Hematopoietic multipotent progenitor cell treated with erythropoietin and hydrocortisone succinate and interleukin-3 and kit ligand, for 15 days (in vitro differentiated cells): ENCODE measurements around the gene TGFBR3L.
"Not testable (repeated sequence)": the region's sequence is repeated elsewhere in the genome, so short reads cannot be mapped to it uniquely, and the experiment has no call there.

Experiments
- DNase-seq: peaks from one replicate; pipeline ENCODE4 v3.0.0-alpha.2; 2015; ENCODE audit warnings: low spot score

The TGFBR3L gene

GRCh38 chr19:7928334-7928706, 13.7 kb downstream of the TGFBR3L start:
- DNase-seq = no peak

- peak; percentile 37 for DNase-seq
Measured at GRCh38 chr19:7928741-7929701, 14.4 kb downstream of the TGFBR3L start.

- not testable (repeated sequence) for DNase-seq
Measured at GRCh38 chr19:7930030-7930429, 15.4 kb downstream of the TGFBR3L start.

- DNase-seq = no peak
Measured at GRCh38 chr19:7930765-7931164, 16.1 kb downstream of the TGFBR3L start.

GRCh38 chr19:7931221-7932061, 16.8 kb downstream of the TGFBR3L start:
- no peak for DNase-seq

- no peak for DNase-seq
Measured at GRCh38 chr19:7932276-7932929, 17.8 kb downstream of the TGFBR3L start.

GRCh38 chr19:7932930-7933300, 18.3 kb downstream of the TGFBR3L start:
- no peak for DNase-seq

- no peak for DNase-seq
Measured at GRCh38 chr19:7933411-7933810, 18.8 kb downstream of the TGFBR3L start.

GRCh38 chr19:7933828-7934725, 19.4 kb downstream of the TGFBR3L start:
- DNase-seq = no peak

- no peak for DNase-seq
Measured at GRCh38 chr19:7934766-7935165, 20.1 kb downstream of the TGFBR3L start.

GRCh38 chr19:7940841-7941240, 26.2 kb downstream of the TGFBR3L start:
- no peak for DNase-seq

- no peak for DNase-seq
Measured at GRCh38 chr19:7941895-7942596, 27.4 kb downstream of the TGFBR3L start.

GRCh38 chr19:7942981-7943443, 28.4 kb downstream of the TGFBR3L start:
- DNase-seq = peak; percentile 25

- peak; percentile 100 for DNase-seq
Measured at GRCh38 chr19:7943444-7944176, 29.0 kb downstream of the TGFBR3L start, which contains the start of gene TIMM44. Gene TIMM44, minus strand, starts transcription at chr19:7943666. Its CDS starts 15 bp downstream, at chr19:7943651.

- DNase-seq = peak; percentile 90
Measured at GRCh38 chr19:7944177-7944761, 29.6 kb downstream of the TGFBR3L start.

- no peak for DNase-seq
Measured at GRCh38 chr19:7947939-7948338, 33.3 kb downstream of the TGFBR3L start.

GRCh38 chr19:7953060-7953459, 38.4 kb downstream of the TGFBR3L start:
- DNase-seq = no peak

- no peak for DNase-seq
Measured at GRCh38 chr19:7953576-7953975, 38.9 kb downstream of the TGFBR3L start.

GRCh38 chr19:7955696-7956095, 41.1 kb downstream of the TGFBR3L start:
- DNase-seq = no peak
